Activated naive CD8-positive, alpha-beta T cell treated with anti-CD3 and anti-CD28 coated beads, Interleukin-2, amount 50 U/mL, for 24 hours (primary cell): ENCODE measurements around the gene PRDM16.

Source experiments
- ATAC-seq: fragments of 150-1000 bp; cut with Tn5 transposase; one replicate; pipeline ENCODE4 v1.10.0; 2021
- DNase-seq: peaks from one replicate; pipeline ENCODE4 v3.0.0; 2021
- H3K27ac Mint-ChIP-seq: one replicate; pipeline ENCODE4 v1.8.0; 2021; ENCODE audit warnings: mild to moderate bottlenecking, mixed read lengths
- H3K27me3 Mint-ChIP-seq: one replicate; pipeline ENCODE4 v1.8.0; 2021; ENCODE audit warnings: mixed read lengths
- H3K36me3 Mint-ChIP-seq: one replicate; pipeline ENCODE4 v1.8.0; 2021; ENCODE audit warnings: low read depth, mixed read lengths
- H3K4me1 Mint-ChIP-seq: one replicate; pipeline ENCODE4 v1.8.0; 2021; ENCODE audit warnings: mixed read lengths
- H3K4me3 Mint-ChIP-seq: one replicate; pipeline ENCODE4 v1.8.0; 2021; ENCODE audit warnings: mild to moderate bottlenecking, moderate library complexity, mixed read lengths
- H3K9me3 Mint-ChIP-seq: one replicate; pipeline ENCODE4 v1.8.0; 2021; ENCODE audit warnings: mixed read lengths

PRDM16 gene

GRCh38 chr1:3141836-3142235, 72.8 kb downstream of the PRDM16 start:
- H3K36me3 Mint-ChIP-seq = no peaks in the 10 kb centered on the region
- H3K9me3 Mint-ChIP-seq = no peaks in the 10 kb centered on the region
- DNase-seq = no peak
- no peaks in the 10 kb centered on the region for H3K27me3 Mint-ChIP-seq
- no peak overlapping the region for H3K4me3 Mint-ChIP-seq
- no peaks in the 10 kb centered on the region for H3K4me1 Mint-ChIP-seq
- H3K27ac Mint-ChIP-seq = no peak overlapping the region
- ATAC-seq = no peak

GRCh38 chr1:3142236-3142635, 73.2 kb downstream of the PRDM16 start:
- Mint-ChIP-seq H3K36me3 (no peaks in the 10 kb centered on the region), H3K9me3 (no peaks in the 10 kb centered on the region), H3K27me3 (no peaks in the 10 kb centered on the region), H3K4me3 (no peak overlapping the region), H3K27ac (no peak overlapping the region), H3K4me1 (no peaks in the 10 kb centered on the region)
- DNase-seq = no peak
- no peak for ATAC-seq

- Mint-ChIP-seq H3K27ac (no peak overlapping the region), H3K4me1 (no peaks in the 10 kb centered on the region), H3K4me3 (no peak overlapping the region), H3K36me3 (no peaks in the 10 kb centered on the region), H3K9me3 (no peaks in the 10 kb centered on the region), H3K27me3 (no peaks in the 10 kb centered on the region)
- DNase-seq (no peak), ATAC-seq (no peak)
These were observed 73.7 kb downstream of the PRDM16 start for GRCh38 chr1:3142751-3143150.

GRCh38 chr1:3145532-3146325, 76.7 kb downstream of the PRDM16 start:
- no peak overlapping the region for H3K4me3 Mint-ChIP-seq

GRCh38 chr1:3146458-3146857, 77.5 kb downstream of the PRDM16 start:
- H3K4me3 Mint-ChIP-seq = no peak overlapping the region
- H3K9me3 Mint-ChIP-seq = no peaks in the 10 kb centered on the region
- no peaks in the 10 kb centered on the region for H3K36me3 Mint-ChIP-seq
- no peak for ATAC-seq
- no peaks in the 10 kb centered on the region for H3K27me3 Mint-ChIP-seq
- no peak for DNase-seq
- H3K27ac Mint-ChIP-seq = no peak overlapping the region
- no peaks in the 10 kb centered on the region for H3K4me1 Mint-ChIP-seq

More at GRCh38 chr1:3145532-3146325, 76.7 kb downstream of the PRDM16 start:
- DNase-seq = no peak
- Mint-ChIP-seq H3K27me3 (no peaks in the 10 kb centered on the region), H3K9me3 (no peaks in the 10 kb centered on the region), H3K36me3 (no peaks in the 10 kb centered on the region), H3K27ac (no peak overlapping the region), H3K4me1 (no peaks in the 10 kb centered on the region)
- no peak for ATAC-seq

GRCh38 chr1:3146907-3147306, 77.9 kb downstream of the PRDM16 start:
- no peak for ATAC-seq
- no peaks in the 10 kb centered on the region for H3K4me1 Mint-ChIP-seq
- H3K4me3 Mint-ChIP-seq = no peak overlapping the region
- no peak for DNase-seq
- H3K9me3 Mint-ChIP-seq = no peaks in the 10 kb centered on the region
- H3K27ac Mint-ChIP-seq = no peak overlapping the region
- H3K36me3 Mint-ChIP-seq = no peaks in the 10 kb centered on the region
- no peaks in the 10 kb centered on the region for H3K27me3 Mint-ChIP-seq

GRCh38 chr1:3148171-3148570, 79.2 kb downstream of the PRDM16 start:
- DNase-seq = no peak
- ATAC-seq = no peak
- Mint-ChIP-seq H3K4me3 (no peak overlapping the region), H3K9me3 (no peaks in the 10 kb centered on the region), H3K36me3 (no peaks in the 10 kb centered on the region), H3K27me3 (no peaks in the 10 kb centered on the region), H3K27ac (no peak overlapping the region), H3K4me1 (no peaks in the 10 kb centered on the region)

- Mint-ChIP-seq H3K36me3 (no peaks in the 10 kb centered on the region), H3K27ac (no peak overlapping the region), H3K4me3 (no peak overlapping the region), H3K27me3 (peaks cover 9% of the 10 kb centered on the region), H3K4me1 (no peaks in the 10 kb centered on the region), H3K9me3 (no peaks in the 10 kb centered on the region)
- DNase-seq (no peak), ATAC-seq (no peak)
These were observed 80.3 kb downstream of the PRDM16 start for GRCh38 chr1:3149277-3149676.

- DNase-seq = no peak
- Mint-ChIP-seq H3K9me3 (no peaks in the 10 kb centered on the region), H3K36me3 (no peaks in the 10 kb centered on the region), H3K27ac (no peak overlapping the region), H3K4me3 (no peak overlapping the region), H3K4me1 (no peaks in the 10 kb centered on the region), H3K27me3 (peaks cover 20% of the 10 kb centered on the region)
- ATAC-seq = no peak
These were observed 82.5 kb downstream of the PRDM16 start for GRCh38 chr1:3151456-3151855.

- no peaks in the 10 kb centered on the region for H3K9me3 Mint-ChIP-seq
These were observed 83.1 kb downstream of the PRDM16 start for GRCh38 chr1:3152143-3152542.

GRCh38 chr1:3153197-3153596, 84.2 kb downstream of the PRDM16 start:
- no peak overlapping the region for H3K27ac Mint-ChIP-seq
- H3K9me3 Mint-ChIP-seq = no peaks in the 10 kb centered on the region
- ATAC-seq = peak; percentile 20
- H3K36me3 Mint-ChIP-seq = no peaks in the 10 kb centered on the region
- H3K4me1 Mint-ChIP-seq = no peaks in the 10 kb centered on the region
- H3K4me3 Mint-ChIP-seq = no peak overlapping the region
- no peak for DNase-seq
- H3K27me3 Mint-ChIP-seq = peaks cover 25% of the 10 kb centered on the region

More at GRCh38 chr1:3152143-3152542, 83.1 kb downstream of the PRDM16 start:
- no peaks in the 10 kb centered on the region for H3K4me1 Mint-ChIP-seq
- H3K4me3 Mint-ChIP-seq = no peak overlapping the region
- no peaks in the 10 kb centered on the region for H3K36me3 Mint-ChIP-seq
- peaks cover 20% of the 10 kb centered on the region for H3K27me3 Mint-ChIP-seq
- no peak for ATAC-seq
- no peak for DNase-seq
- no peak overlapping the region for H3K27ac Mint-ChIP-seq

GRCh38 chr1:3153902-3154795, 85.1 kb downstream of the PRDM16 start:
- no peak for ATAC-seq

GRCh38 chr1:3155056-3155925, 86.3 kb downstream of the PRDM16 start:
- Mint-ChIP-seq H3K27ac (no peak overlapping the region), H3K9me3 (no peaks in the 10 kb centered on the region), H3K4me1 (no peaks in the 10 kb centered on the region), H3K36me3 (no peaks in the 10 kb centered on the region), H3K27me3 (peaks cover 27% of the 10 kb centered on the region), H3K4me3 (no peak overlapping the region)
- DNase-seq (no peak), ATAC-seq (no peak)

More at GRCh38 chr1:3153902-3154795, 85.1 kb downstream of the PRDM16 start:
- Mint-ChIP-seq H3K36me3 (no peaks in the 10 kb centered on the region), H3K27ac (no peak overlapping the region), H3K27me3 (peaks cover 27% of the 10 kb centered on the region), H3K9me3 (no peaks in the 10 kb centered on the region), H3K4me1 (no peaks in the 10 kb centered on the region), H3K4me3 (no peak overlapping the region)
- DNase-seq = no peak

GRCh38 chr1:3155926-3156220, 86.9 kb downstream of the PRDM16 start:
- H3K27me3 Mint-ChIP-seq = peaks cover 29% of the 10 kb centered on the region
- no peaks in the 10 kb centered on the region for H3K9me3 Mint-ChIP-seq
- no peak for DNase-seq
- peaks cover 1% of the 10 kb centered on the region for H3K4me1 Mint-ChIP-seq
- ATAC-seq = no peak
- no peak overlapping the region for H3K27ac Mint-ChIP-seq
- no peaks in the 10 kb centered on the region for H3K36me3 Mint-ChIP-seq
- no peak overlapping the region for H3K4me3 Mint-ChIP-seq
